ENCODE results near the gene LGMN. TPM values are rescaled to one million over a fixed set of nuclear protein-coding genes. Genes with fewer than 3 reads are reported as not detected.

Gene LGMN
- total and polyA plus RNA-seq, 8 donors: 18.5 to 60.1 (median 33.0) TPM

- no peaks in the 10 kb centered on the region for H3K4me1 ChIP-seq
- H3K27me3 ChIP-seq: no peaks in the 10 kb centered on the region
- peaks cover 0 to 4% (median 0%) of the 10 kb centered on the region in 3 donors for H3K36me3 ChIP-seq
- FAIRE-seq (no peak), DNase-seq (peak in 1 of 6 donors; percentile 12), ATAC-seq (no peak)
- no peak overlapping the region for H3K4me3 ChIP-seq
- intact Hi-C loops (cut with DNase I): no loop called here
- no peak for TF ChIP-seq CTCF (IDR thresholded peaks at IDR 0.05)
- 85 to 90% methylated on average over 13 of the region's 13 CpGs for WGBS, 2 donors
- H3K27ac ChIP-seq: no peak overlapping the region
- H3K9me3 ChIP-seq: no peaks in the 10 kb centered on the region
Measured at GRCh38 chr14:92709340-92710000, 39.0 kb downstream of the LGMN start.

GRCh38 chr14:92706386-92706785, 42.0 kb downstream of the LGMN start:
- no peak for FAIRE-seq
- TF ChIP-seq CTCF (IDR thresholded peaks at IDR 0.05): no peak
- Histone ChIP-seq H3K9me3 (no peaks in the 10 kb centered on the region), H3K36me3 (peaks cover 0 to 4% (median 0%) of the 10 kb centered on the region in 3 donors), H3K27ac (no peak overlapping the region), H3K27me3 (no peaks in the 10 kb centered on the region), H3K4me3 (no peak overlapping the region), H3K4me1 (no peaks in the 10 kb centered on the region)
- peak in 1 of 6 donors; percentile 3 for DNase-seq
- 91 to 97% methylated on average over 15 of the region's 15 CpGs for WGBS, 2 donors
- intact Hi-C loops (cut with DNase I): no loop called here
- no peak for ATAC-seq

- Histone ChIP-seq H3K27ac (no peak overlapping the region), H3K4me1 (no peaks in the 10 kb centered on the region), H3K9me3 (no peaks in the 10 kb centered on the region), H3K27me3 (no peaks in the 10 kb centered on the region), H3K4me3 (no peak overlapping the region), H3K36me3 (peaks cover 0 to 4% (median 0%) of the 10 kb centered on the region in 3 donors)
- no peak for FAIRE-seq
- no peak for TF ChIP-seq CTCF (IDR thresholded peaks at IDR 0.05)
- intact Hi-C loops (cut with DNase I): no loop called here
- no peak for ATAC-seq
- WGBS, 2 donors: 89 to 91% methylated on average over 11 of the region's 11 CpGs
- no peak for DNase-seq
Measured at GRCh38 chr14:92704821-92705220, 43.6 kb downstream of the LGMN start.

GRCh38 chr14:92704036-92704804, 44.2 kb downstream of the LGMN start:
- no peak for FAIRE-seq
- H3K4me1 ChIP-seq: no peaks in the 10 kb centered on the region
- H3K27ac ChIP-seq: no peak overlapping the region
- TF ChIP-seq CTCF (IDR thresholded peaks at IDR 0.05): no peak
- peaks cover 0 to 4% (median 0%) of the 10 kb centered on the region in 3 donors for H3K36me3 ChIP-seq
- ATAC-seq: peak in 3 of 4 donors; percentile 24 to 56 (median 39)
- no peaks in the 10 kb centered on the region for H3K9me3 ChIP-seq
- no peaks in the 10 kb centered on the region for H3K27me3 ChIP-seq
- no peak for DNase-seq
- WGBS, 2 donors: 88 to 93% methylated on average over 23 of the region's 23 CpGs
- H3K4me3 ChIP-seq: no peak overlapping the region
- intact Hi-C loops (cut with DNase I): no loop called here

- DNase-seq (no peak), ATAC-seq (no peak), FAIRE-seq (no peak)
- TF ChIP-seq CTCF (IDR thresholded peaks at IDR 0.05): no peak
- no peaks in the 10 kb centered on the region for H3K4me1 ChIP-seq
- WGBS, 2 donors: 93 to 95% methylated on average over 10 of the region's 10 CpGs
- intact Hi-C loops (cut with DNase I): no loop called here
- no peak overlapping the region for H3K4me3 ChIP-seq
- no peaks in the 10 kb centered on the region for H3K27me3 ChIP-seq
- no peaks in the 10 kb centered on the region for H3K9me3 ChIP-seq
- H3K27ac ChIP-seq: no peak overlapping the region
- peaks cover 0 to 4% (median 0%) of the 10 kb centered on the region in 3 donors for H3K36me3 ChIP-seq
Measured at GRCh38 chr14:92703516-92703915, 44.9 kb downstream of the LGMN start.
